ENCODE results near the gene QSOX2.

- TF ChIP-seq, protein P1, sequence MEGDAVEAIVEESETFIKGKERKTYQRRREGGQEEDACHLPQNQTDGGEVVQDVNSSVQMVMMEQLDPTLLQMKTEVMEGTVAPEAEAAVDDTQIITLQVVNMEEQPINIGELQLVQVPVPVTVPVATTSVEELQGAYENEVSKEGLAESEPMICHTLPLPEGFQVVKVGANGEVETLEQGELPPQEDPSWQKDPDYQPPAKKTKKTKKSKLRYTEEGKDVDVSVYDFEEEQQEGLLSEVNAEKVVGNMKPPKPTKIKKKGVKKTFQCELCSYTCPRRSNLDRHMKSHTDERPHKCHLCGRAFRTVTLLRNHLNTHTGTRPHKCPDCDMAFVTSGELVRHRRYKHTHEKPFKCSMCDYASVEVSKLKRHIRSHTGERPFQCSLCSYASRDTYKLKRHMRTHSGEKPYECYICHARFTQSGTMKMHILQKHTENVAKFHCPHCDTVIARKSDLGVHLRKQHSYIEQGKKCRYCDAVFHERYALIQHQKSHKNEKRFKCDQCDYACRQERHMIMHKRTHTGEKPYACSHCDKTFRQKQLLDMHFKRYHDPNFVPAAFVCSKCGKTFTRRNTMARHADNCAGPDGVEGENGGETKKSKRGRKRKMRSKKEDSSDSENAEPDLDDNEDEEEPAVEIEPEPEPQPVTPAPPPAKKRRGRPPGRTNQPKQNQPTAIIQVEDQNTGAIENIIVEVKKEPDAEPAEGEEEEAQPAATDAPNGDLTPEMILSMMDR (IDR thresholded peaks at IDR 0.05) = no peak
- TF ChIP-seq POLR2A (IDR thresholded peaks at IDR 0.05) = no peak
Observed at GRCh38 chr9:136282272-136282861, 36.8 kb upstream of the QSOX2 start.
